Osteoblast (primary cell): ENCODE data around the gene RPL13. TPM values are rescaled to one million over a fixed set of nuclear protein-coding genes. Genes with fewer than 3 reads are reported as not detected.

Source experiments
- DNase-seq: peaks from one replicate; pipeline ENCODE4 v3.0.0; 2011; ENCODE audit warnings: low spot score, mixed read lengths; ENCODE audit not compliant: insufficient read length; ENCODE audit errors: missing footprints
- H2AFZ ChIP-seq: 2 replicates; pipeline ENCODE4 v1.6.0; 2011; ENCODE audit warnings: mild to moderate bottlenecking, low read length
- H3K27ac ChIP-seq: 2 replicates; pipeline ENCODE4 v1.5.1; 2011; ENCODE audit warnings: mild to moderate bottlenecking, low read depth, low read length, moderate library complexity
- H3K27me3 ChIP-seq: 2 replicates; pipeline ENCODE4 v1.6.0; 2012; ENCODE audit warnings: mild to moderate bottlenecking, control low read depth, inconsistent platforms, low read length, moderate library complexity; ENCODE audit not compliant: insufficient read depth
- H3K36me3 ChIP-seq: 2 replicates; pipeline ENCODE4 v1.5.1; 2011; ENCODE audit warnings: mild to moderate bottlenecking, low read length, control low read depth, moderate library complexity; ENCODE audit not compliant: insufficient read depth
- H3K4me1 ChIP-seq: 2 replicates; pipeline ENCODE4 v1.5.1; 2011; ENCODE audit warnings: mild to moderate bottlenecking, low read length, control low read depth, moderate library complexity; ENCODE audit not compliant: insufficient read depth
- H3K4me2 ChIP-seq: 2 replicates; pipeline ENCODE4 v1.6.0; 2011; ENCODE audit warnings: mild to moderate bottlenecking, low read length; ENCODE audit not compliant: insufficient read depth
- H3K4me3 ChIP-seq: fragments of 200-600 bp; sonication (generic); 3 replicates; pipeline ENCODE4 v1.5.1; 2012; ENCODE audit warnings: mild to moderate bottlenecking, low read length, inconsistent platforms; ENCODE audit not compliant: insufficient read depth
- H3K79me2 ChIP-seq: 2 replicates; pipeline ENCODE4 v1.6.0; 2012; ENCODE audit warnings: mild to moderate bottlenecking, low read length, control low read depth, inconsistent platforms; ENCODE audit not compliant: insufficient read depth
- H3K9me3 ChIP-seq: 2 replicates; pipeline ENCODE4 v1.5.1; 2011; ENCODE audit warnings: low read depth, low read length, control low read depth
- H4K20me1 ChIP-seq: 2 replicates; pipeline ENCODE4 v1.6.0; 2012; ENCODE audit warnings: mild to moderate bottlenecking, low read length, control low read depth; ENCODE audit not compliant: insufficient read depth
- total RNA-seq: library from RNA; depleted of rRNA; stranded (reverse); fragments of >200 nt; gene quantifications from 2 replicates; pipeline ENCODE4 v1.2.3, GENCODE V29; 2012
- TF ChIP-seq, protein P1 (sequence below): IDR thresholded peaks from 2 replicates; pipeline ENCODE4 v1.5.1; 2011; ENCODE audit warnings: mild to moderate bottlenecking, low read depth, low read length, moderate library complexity; ENCODE audit errors: extremely low read depth

The RPL13 gene
- total RNA-seq, 1 donor: 2,112 TPM

DNA sequence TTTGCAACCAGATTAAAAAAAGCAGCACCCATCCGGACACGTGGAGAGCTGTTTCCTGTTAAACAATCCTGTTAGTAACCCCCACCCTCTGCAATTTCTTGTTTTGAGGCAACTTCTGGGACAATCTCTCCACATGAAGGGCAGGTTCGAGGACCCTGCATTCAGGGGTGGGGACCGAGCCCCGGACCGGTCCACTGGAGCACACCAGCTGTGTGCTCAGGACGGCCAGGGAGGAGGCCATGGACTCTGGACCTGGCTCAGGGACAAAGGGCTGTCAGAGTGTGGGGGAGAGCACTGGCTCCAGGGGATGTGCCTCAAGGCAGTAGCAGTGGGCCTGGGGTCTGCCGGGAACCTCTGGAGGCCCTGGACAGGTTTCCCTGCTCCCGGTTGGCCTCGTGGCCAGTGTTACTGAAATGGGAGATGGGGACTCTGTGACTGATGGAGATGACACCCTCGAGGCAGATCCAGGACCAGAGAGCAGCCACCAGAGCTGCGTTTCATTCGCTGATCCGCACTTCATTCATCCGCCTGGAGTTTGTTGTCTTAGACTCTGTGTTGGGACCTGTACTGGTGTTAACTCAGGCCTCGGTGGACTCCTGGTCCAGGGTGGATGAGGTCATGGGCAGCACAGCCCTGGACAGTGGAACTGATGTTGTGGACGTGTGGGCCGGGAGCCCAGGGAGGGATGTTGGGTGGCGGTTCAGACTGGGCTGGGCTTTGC is 12.2 kb downstream of the RPL13 start:
- peaks cover 19% of the 10 kb centered on the region for H3K79me2 ChIP-seq
- no peak overlapping the region for H3K4me2 ChIP-seq
- H3K9me3 ChIP-seq: no peaks in the 10 kb centered on the region
- TF ChIP-seq, protein P1, sequence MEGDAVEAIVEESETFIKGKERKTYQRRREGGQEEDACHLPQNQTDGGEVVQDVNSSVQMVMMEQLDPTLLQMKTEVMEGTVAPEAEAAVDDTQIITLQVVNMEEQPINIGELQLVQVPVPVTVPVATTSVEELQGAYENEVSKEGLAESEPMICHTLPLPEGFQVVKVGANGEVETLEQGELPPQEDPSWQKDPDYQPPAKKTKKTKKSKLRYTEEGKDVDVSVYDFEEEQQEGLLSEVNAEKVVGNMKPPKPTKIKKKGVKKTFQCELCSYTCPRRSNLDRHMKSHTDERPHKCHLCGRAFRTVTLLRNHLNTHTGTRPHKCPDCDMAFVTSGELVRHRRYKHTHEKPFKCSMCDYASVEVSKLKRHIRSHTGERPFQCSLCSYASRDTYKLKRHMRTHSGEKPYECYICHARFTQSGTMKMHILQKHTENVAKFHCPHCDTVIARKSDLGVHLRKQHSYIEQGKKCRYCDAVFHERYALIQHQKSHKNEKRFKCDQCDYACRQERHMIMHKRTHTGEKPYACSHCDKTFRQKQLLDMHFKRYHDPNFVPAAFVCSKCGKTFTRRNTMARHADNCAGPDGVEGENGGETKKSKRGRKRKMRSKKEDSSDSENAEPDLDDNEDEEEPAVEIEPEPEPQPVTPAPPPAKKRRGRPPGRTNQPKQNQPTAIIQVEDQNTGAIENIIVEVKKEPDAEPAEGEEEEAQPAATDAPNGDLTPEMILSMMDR: no peak
- H4K20me1 ChIP-seq: no peaks in the 10 kb centered on the region
- H3K27ac ChIP-seq: no peak overlapping the region
- H3K36me3 ChIP-seq: no peaks in the 10 kb centered on the region
- H3K4me3 ChIP-seq: no peak overlapping the region
- no peak overlapping the region for H2AFZ ChIP-seq
- DNase-seq: no peak
- H3K4me1 ChIP-seq: peaks cover 6% of the 10 kb centered on the region
- no peaks in the 10 kb centered on the region for H3K27me3 ChIP-seq

DNA sequence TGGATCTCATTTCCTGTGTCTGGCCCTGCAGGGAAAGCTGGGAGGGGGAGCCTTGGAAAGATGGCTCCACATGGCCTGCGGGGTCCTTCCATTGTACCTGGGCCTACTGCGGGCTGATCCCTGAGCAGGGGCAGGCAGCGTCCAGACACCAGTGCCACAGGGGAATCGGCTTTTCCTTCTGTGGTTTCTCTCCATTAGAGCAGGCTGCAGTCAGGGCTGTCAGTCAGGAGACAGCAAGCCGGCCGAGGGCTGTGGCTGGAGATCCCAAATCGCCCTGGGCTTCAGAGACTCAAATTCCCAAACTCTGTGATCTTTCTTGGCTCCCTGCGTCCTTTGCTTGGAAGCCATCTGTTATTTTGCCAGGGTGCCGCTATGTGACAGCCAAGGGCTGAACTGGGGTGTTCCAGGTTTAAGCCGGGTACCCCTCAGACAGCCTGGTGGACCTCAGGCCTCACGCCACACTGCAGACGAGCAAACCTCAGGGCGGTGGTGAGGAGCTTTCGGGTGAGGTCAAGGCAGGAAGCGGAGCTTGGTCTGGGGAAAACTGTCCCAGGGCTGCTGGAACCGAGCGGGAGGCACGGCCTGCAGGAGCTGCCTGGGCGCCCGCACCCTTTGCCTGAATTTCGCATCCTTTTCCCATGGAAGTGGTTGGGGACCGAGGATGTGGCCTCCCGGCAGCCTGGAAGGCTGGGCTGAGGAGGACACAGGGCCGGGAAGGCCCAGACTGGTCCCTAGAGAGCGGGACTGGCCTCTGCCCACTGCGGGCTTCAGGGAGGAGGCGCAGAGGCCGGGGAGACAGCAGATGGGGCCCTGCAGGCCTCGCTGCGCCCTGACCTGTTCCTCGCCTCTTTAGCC is 13.6 kb downstream of the RPL13 start:
- Histone ChIP-seq H3K27ac (peak overlapping the region; percentile 51), H3K4me1 (peaks cover 6% of the 10 kb centered on the region), H3K36me3 (no peaks in the 10 kb centered on the region), H3K79me2 (peaks cover 19% of the 10 kb centered on the region), H4K20me1 (no peaks in the 10 kb centered on the region), H3K4me2 (peak overlapping the region; percentile 85), H3K9me3 (no peaks in the 10 kb centered on the region), H3K4me3 (peak overlapping the region; percentile 71), H3K27me3 (no peaks in the 10 kb centered on the region), H2AFZ (peak overlapping the region; percentile 84)
- no peak for DNase-seq
- TF ChIP-seq, protein P1: no peak

DNA sequence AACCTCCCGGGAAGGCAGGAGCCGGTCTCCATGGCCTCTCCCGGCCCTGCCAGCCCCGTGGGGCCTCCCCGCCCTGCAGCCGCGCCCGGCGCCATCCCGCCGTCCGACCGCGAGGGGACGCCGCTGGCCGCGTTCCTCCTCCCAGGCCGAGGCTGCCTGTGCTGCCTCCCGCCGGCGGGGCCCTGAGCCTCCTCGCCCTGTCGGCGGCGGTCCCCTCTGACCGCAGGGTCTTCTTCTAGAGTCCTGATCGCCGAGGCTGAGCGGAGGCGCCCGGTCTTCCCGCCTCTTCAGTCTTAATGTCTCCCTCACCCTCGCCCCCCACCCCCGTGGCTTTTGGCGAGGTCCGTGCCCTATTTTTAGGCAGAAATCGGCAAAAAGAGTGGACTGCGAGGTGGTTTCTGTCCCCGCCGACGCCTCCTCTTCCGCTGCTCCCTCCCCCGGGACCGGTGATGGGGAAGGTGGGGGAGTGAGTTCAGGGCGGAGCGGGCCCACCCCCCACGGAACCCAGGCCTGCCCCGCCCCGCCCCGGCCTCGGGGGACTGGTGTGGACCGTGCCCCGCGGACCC is 14.3 kb downstream of the RPL13 start:
- H4K20me1 ChIP-seq: no peaks in the 10 kb centered on the region
- no peaks in the 10 kb centered on the region for H3K27me3 ChIP-seq
- peak; percentile 100 for DNase-seq
- peak overlapping the region; percentile 71 for H3K4me3 ChIP-seq
- peaks cover 6% of the 10 kb centered on the region for H3K4me1 ChIP-seq
- TF ChIP-seq, protein P1: peak; percentile 73
- peak overlapping the region; percentile 87 for H2AFZ ChIP-seq
- H3K36me3 ChIP-seq: peaks cover 5% of the 10 kb centered on the region
- H3K9me3 ChIP-seq: no peaks in the 10 kb centered on the region
- H3K79me2 ChIP-seq: peaks cover 21% of the 10 kb centered on the region
- peak overlapping the region; percentile 39 for H3K27ac ChIP-seq
- peak overlapping the region; percentile 85 for H3K4me2 ChIP-seq
